Endothelial cell of umbilical vein (primary cell): Measurements from ENCODE around the gene ARHGAP9. TPM values are rescaled to one million over a fixed set of nuclear protein-coding genes. Genes with fewer than 3 reads are reported as not detected.

Experiments used
- BruUV-seq: library from RNA; stranded (reverse); fragments of 400-500 nt; replicated peaks from 2 replicates; lab custom pipeline; 2021; lab: Mats Ljungman, UMichigan
- CTCF ChIA-PET: fragments of 300-600, 350-600 bp; sonication (Branson Sonifier 250); formaldehyde crosslinking; loops from one replicate; lab custom pipeline; 2021; ENCODE audit warnings: antibody characterized with exemption, inconsistent platforms; lab: Charles Lee
- POLR2A ChIA-PET: fragments of 300-600, 350-600 bp; sonication (Branson Sonifier 250); formaldehyde crosslinking; loops from one replicate; lab custom pipeline; 2021; ENCODE audit warnings: antibody characterized with exemption, inconsistent platforms; lab: Charles Lee
- DNase-seq: peaks from one replicate; pipeline ENCODE4 v3.0.0-alpha.2; 2011; ENCODE audit warnings: low read depth, low spot score
- FAIRE-seq: peaks from 2 replicates; lab custom pipeline; 2011; peaks lifted over from hg19 to GRCh38; lab: Jason Lieb, UNC
- H2AFZ ChIP-seq: 2 replicates; pipeline ENCODE4 v1.6.0; 2012; ENCODE audit warnings: low read depth, low read length, control low read depth, inconsistent platforms
- H3K27ac ChIP-seq: 2 replicates; pipeline ENCODE4 v1.5.1; 2011; ENCODE audit warnings: low read depth, mild to moderate bottlenecking, control low read depth, low read length, moderate library complexity; ENCODE audit not compliant: insufficient read depth
- H3K27me3 ChIP-seq, 2 experiments: 2 replicates each; pipeline versions ENCODE4 v1.6.0 to v1.6.1; 2011; ENCODE audit warnings: low read length in 2 of 2, mixed read lengths in 1 of 2; ENCODE audit not compliant: control insufficient read depth in 2 of 2, insufficient read depth in 2 of 2
- H3K36me3 ChIP-seq, 2 experiments: 2 replicates in 1 of 2; 3 replicates in 1 of 2; pipeline ENCODE4 v1.5.1; 2011; ENCODE audit warnings: low read length in 2 of 2, mild to moderate bottlenecking in 1 of 2, moderate library complexity in 1 of 2; ENCODE audit not compliant: control insufficient read depth in 2 of 2, insufficient read depth in 2 of 2; ENCODE audit errors: extremely low read depth in 1 of 2
- H3K4me1 ChIP-seq: 3 replicates; pipeline ENCODE4 v1.5.1; 2011; ENCODE audit warnings: mild to moderate bottlenecking, low read length; ENCODE audit not compliant: control insufficient read depth, insufficient read depth; ENCODE audit errors: extremely low read depth
- H3K4me2 ChIP-seq: 2 replicates; pipeline ENCODE4 v1.6.1; 2011; ENCODE audit warnings: low read length, control low read depth, mixed read lengths; ENCODE audit not compliant: insufficient read depth
- H3K4me3 ChIP-seq, 3 experiments: fragments of 200-600 bp in 1 of 3; sonication (generic), shearing (Covaris generic) in 1 of 3; replicated peaks in 1 of 3; 2 replicates each; pipeline ENCODE4 v1.5.1; 2011 to 2016; ENCODE audit warnings: control low read depth in 3 of 3, low read length in 3 of 3, mild to moderate bottlenecking in 2 of 3, inconsistent platforms in 1 of 3, low read depth in 1 of 3, moderate library complexity in 1 of 3; ENCODE audit not compliant: insufficient read depth in 1 of 3
- H3K79me2 ChIP-seq: 2 replicates; pipeline ENCODE4 v1.6.0; 2012; ENCODE audit warnings: low read length, inconsistent platforms; ENCODE audit not compliant: control insufficient read depth, insufficient read depth
- H3K9ac ChIP-seq: replicated peaks from 2 replicates; pipeline ENCODE3; 2011; ENCODE audit warnings: low read length, control low read depth; ENCODE audit not compliant: insufficient read depth; ENCODE audit errors: extremely low read depth
- H3K9me1 ChIP-seq: replicated peaks from 3 replicates; pipeline ENCODE4 v1.6.0; 2011; ENCODE audit warnings: mild to moderate bottlenecking, low read length; ENCODE audit not compliant: control insufficient read depth, insufficient read depth; ENCODE audit errors: extremely low read depth
- H3K9me3 ChIP-seq: replicated peaks from 2 replicates; pipeline ENCODE4 v1.5.1; 2012; ENCODE audit warnings: low read length, inconsistent platforms; ENCODE audit not compliant: control insufficient read depth, insufficient read depth
- H4K20me1 ChIP-seq: replicated peaks from 2 replicates; pipeline ENCODE3; 2011; ENCODE audit warnings: mild to moderate bottlenecking, low read length; ENCODE audit not compliant: control insufficient read depth, insufficient read depth; ENCODE audit errors: extremely low read depth
- CTCF ChIP-seq, 2 donors: IDR thresholded peaks; 1 replicate in 1 of 2; 2 replicates in 1 of 2; pipeline ENCODE4 v1.5.1; 2011; ENCODE audit warnings: low read length in 2 of 2, mild to moderate bottlenecking in 2 of 2, moderate library complexity in 2 of 2, control low read depth in 1 of 2, inconsistent platforms in 1 of 2, low read depth in 1 of 2; ENCODE audit not compliant: insufficient read depth in 1 of 2; ENCODE audit errors: extremely low read depth in 1 of 2
- GATA2 ChIP-seq: IDR thresholded peaks from 2 replicates; pipeline ENCODE4 v1.7.0; 2011; ENCODE audit warnings: low read depth, mild to moderate bottlenecking, moderate library complexity, mixed read lengths, low read length; ENCODE audit not compliant: insufficient read length, insufficient read depth
- JUN ChIP-seq: IDR thresholded peaks from 2 replicates; pipeline ENCODE4 v1.6.1; 2011; ENCODE audit warnings: borderline replicate concordance, low read depth; ENCODE audit not compliant: insufficient read length, insufficient read depth
- POLR2A ChIP-seq: IDR thresholded peaks from 2 replicates; pipeline ENCODE4 v1.6.1; 2012; ENCODE audit warnings: low read depth, mild to moderate bottlenecking, control low read depth, low read length
- POLR2AphosphoS5 ChIP-seq: IDR thresholded peaks from 2 replicates; pipeline ENCODE4 v1.6.1; 2012; ENCODE audit warnings: low read depth, mild to moderate bottlenecking, control low read depth, low read length, moderate library complexity; ENCODE audit not compliant: insufficient read depth
- dilution Hi-C: fragments of 300-500 bp; cut with MboI; formaldehyde crosslinking; loops from one replicate; pipeline ENCODE4 v1.15.0; 2019; ENCODE audit warnings: low sequenced_read_pairs; ENCODE audit not compliant: extremely low pct_ligation_motif_present
- intact Hi-C: fragments of 100-400 bp; cut with micrococcal nuclease; formaldehyde crosslinking; loops from one replicate; pipeline ENCODE4 v1.10.0; 2022
- polyA plus RNA-seq, 4 experiments: library from polyadenylated mRNA; depleted of rRNA in 3 of 4; stranded (reverse) in 3 of 4; unstranded in 1 of 4; fragments of >200 nt; gene quantifications; 2 replicates each; pipeline versions ENCODE4 v1.2.1 to v1.2.3, GENCODE V29; 2011 to 2012; ENCODE audit warnings: missing spikeins in 1 of 4
- total RNA-seq: library from RNA; stranded (reverse); gene quantifications from 2 replicates; pipeline ENCODE4 v1.2.3, GENCODE V29; 2021

The ARHGAP9 gene
- total and polyA plus RNA-seq, 2 donors (not counting 3 experiments of a cell fraction or from before 2014, with no cell fraction given), result 0.25 to 0.38 TPM

- H3K79me2 ChIP-seq, result no peaks in the 10 kb centered on the region
These were observed 17.8 kb upstream of the ARHGAP9 start for GRCh38 chr12:57497223-57498131.

More at GRCh38 chr12:57497223-57498131, 17.8 kb upstream of the ARHGAP9 start:
- no peak for TF ChIP-seq GATA2
- no peak for TF ChIP-seq CTCF (IDR thresholded peaks at IDR 0.05; ENCODE audit: extremely low read depth in 1 of 2, insufficient read depth in 1 of 2, low read depth in 1 of 2, low read length in 2 of 2)
- peak; percentile 35 for TF ChIP-seq POLR2A
- no peak for TF ChIP-seq POLR2AphosphoS5
- TF ChIP-seq JUN, result no peak
- no peaks in the 10 kb centered on the region for H4K20me1 ChIP-seq
- no TSS peak for BruUV-seq
- dilution Hi-C loops, result no loop called here
- DNase-seq (no peak), FAIRE-seq (no peak)
- H3K9ac ChIP-seq, result no peak overlapping the region
- H3K27ac ChIP-seq, result no peak overlapping the region
- H3K27me3 ChIP-seq, result no peaks in the 10 kb centered on the region
- intact Hi-C loops, result no loop called here
- H2AFZ ChIP-seq, result no peak overlapping the region
- no peaks in the 10 kb centered on the region for H3K9me3 ChIP-seq
- no peaks in the 10 kb centered on the region for H3K9me1 ChIP-seq
- H3K36me3 ChIP-seq, result peaks cover 29 to 32% of the 10 kb centered on the region in 2 experiments
- no peak overlapping the region for H3K4me3 ChIP-seq
- no peaks in the 10 kb centered on the region for H3K4me1 ChIP-seq
- ChIA-PET POLR2A (no interaction called here), CTCF (interaction anchor here (1.0 kb wide), 2 partner anchors 9 to 38 kb away, joined by 3 read pairs; partner anchors contain the start of gene GLI1)
- H3K4me2 ChIP-seq, result no peak overlapping the region
